Upper lobe of left lung (tissue), 6 donors: Measurements from ENCODE around the gene THAP4. TPM values are rescaled to one million over a fixed set of nuclear protein-coding genes. Genes with fewer than 3 reads are reported as not detected.
A peak's percentile ranks its signal among the peaks of the same experiment; 100 is the strongest.

Experiments
- ATAC-seq, 2 donors: fragments of 200-7000 bp; cut with Tn5 transposase; one replicate each; pipeline ENCODE4 v1.9.1; 2022; ENCODE audit warnings: mild to moderate bottlenecking in 2 of 2, moderate library complexity in 2 of 2; ENCODE audit not compliant: low FRiP score in 2 of 2
- DNase-seq, 2 donors: peaks; one replicate each; pipeline ENCODE4 v3.0.0-alpha.2; 2019 to 2020
- H3K27ac ChIP-seq, 4 donors: fragments of 200-600 bp; sonication (generic); one replicate each; pipeline ENCODE4 v1.5.1; 2016 to 2019
- H3K27me3 ChIP-seq, 4 donors: fragments of 200-600 bp; sonication (generic); one replicate each; pipeline ENCODE4 v1.5.1; 2017 to 2019
- H3K36me3 ChIP-seq, 4 donors: fragments of 200-600 bp; sonication (generic); one replicate each; pipeline ENCODE4 v1.5.1; 2016 to 2019
- H3K4me1 ChIP-seq, 4 donors: fragments of 200-600 bp; sonication (generic); one replicate each; pipeline ENCODE4 v1.5.1; 2018 to 2019
- H3K4me3 ChIP-seq, 4 donors: fragments of 200-600 bp; sonication (generic); one replicate each; pipeline ENCODE4 v1.5.1; 2017 to 2019; ENCODE audit warnings: mild to moderate bottlenecking in 2 of 4, moderate library complexity in 1 of 4
- H3K9me3 ChIP-seq, 4 donors: fragments of 200-600 bp; sonication (generic); one replicate each; pipeline ENCODE4 v1.5.1; 2018 to 2019
- EP300 ChIP-seq, 4 donors: sonication (generic); formaldehyde crosslinking; IDR thresholded peaks; one replicate each; pipeline ENCODE4 v1.5.1; 2017; ENCODE audit warnings: antibody characterized with exemption in 4 of 4, control low read depth in 2 of 4
- POLR2A ChIP-seq, 4 donors: fragments of 450-650 bp; IDR thresholded peaks; one replicate each; pipeline ENCODE4 v1.5.1; 2016 to 2017; ENCODE audit warnings: antibody characterized with exemption in 4 of 4, mild to moderate bottlenecking in 2 of 4
- POLR2AphosphoS5 ChIP-seq, 2 donors: sonication (generic); formaldehyde crosslinking; IDR thresholded peaks; one replicate each; pipeline ENCODE4 v1.5.1; 2017; ENCODE audit warnings: antibody characterized with exemption in 2 of 2
- WGBS, 2 donors: methylation state at CpG; one replicate each; pipeline ENCODE4 v1.1.5; 2017 to 2018; 5-methylcytosine and 5-hydroxymethylcytosine counted together
- total RNA-seq, 6 donors: library from RNA; depleted of rRNA in 4 of 6; stranded (reverse); fragments of >200 nt in 4 of 6; gene quantifications; one replicate each; pipeline versions ENCODE4 v1.1.0 to v1.2.1, GENCODE V29; 2016 to 2021
- TF ChIP-seq, protein P1 (sequence below), 6 experiments: fragments of 450-650 bp in 4 of 6; fragments of 200-600 bp in 2 of 6; sonication (generic) in 2 of 6; IDR thresholded peaks; one replicate each; pipeline ENCODE4 v1.5.1; 2016 to 2019; ENCODE audit warnings: antibody characterized with exemption in 6 of 6
- donor health status: DM: no; HTN: no; CAD: no; lungs with moderate emphysema.
- donor health status: DM: no; HTN: yes; CAD: no; lungs with severe emphysema.

The THAP4 gene
- total RNA-seq, 6 donors from 2014 or later: 36.6 to 85.9 (median 48.1) TPM

DNA sequence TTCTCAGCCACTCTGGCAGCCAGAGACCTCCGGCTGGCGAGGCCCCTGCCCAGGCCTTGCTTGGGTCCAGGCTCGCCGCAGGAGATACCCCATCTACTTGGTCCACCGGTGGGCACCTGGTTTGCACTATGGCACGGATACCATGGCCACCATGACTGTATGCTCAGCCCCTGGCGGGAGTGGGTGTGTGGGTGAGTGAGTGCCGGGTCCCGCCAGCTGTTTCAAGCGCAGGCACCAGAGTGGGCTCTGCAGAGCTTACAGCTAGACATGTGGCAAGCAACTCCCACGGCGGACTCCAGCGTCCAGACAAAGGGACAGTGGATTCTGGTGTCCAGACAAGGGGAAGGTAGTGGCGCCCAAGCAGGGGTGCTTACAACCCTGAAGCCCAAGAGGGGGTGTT is 2.0 kb upstream of the THAP4 start:
- no peak overlapping the region for H3K27ac ChIP-seq

GRCh38 chr2:241637795-241638660 is 1.1 kb upstream of the THAP4 start:
- H3K27ac ChIP-seq: peak overlapping the region; percentile 94 to 100 (median 98)
- peak overlapping the region; percentile 83 to 92 (median 86) for H3K4me3 ChIP-seq
- H3K36me3 ChIP-seq: peaks cover 5 to 9% (median 7%) of the 10 kb centered on the region in 4 donors
- no peaks in the 10 kb centered on the region for H3K9me3 ChIP-seq
- peak in 1 of 2 donors; percentile 60 for ATAC-seq
- peak in 1 of 2 donors; percentile 36 for DNase-seq
- no peak for TF ChIP-seq EP300 (IDR thresholded peaks at IDR 0.05)
- TF ChIP-seq POLR2A (IDR thresholded peaks at IDR 0.05): no peak
- TF ChIP-seq, protein P1, sequence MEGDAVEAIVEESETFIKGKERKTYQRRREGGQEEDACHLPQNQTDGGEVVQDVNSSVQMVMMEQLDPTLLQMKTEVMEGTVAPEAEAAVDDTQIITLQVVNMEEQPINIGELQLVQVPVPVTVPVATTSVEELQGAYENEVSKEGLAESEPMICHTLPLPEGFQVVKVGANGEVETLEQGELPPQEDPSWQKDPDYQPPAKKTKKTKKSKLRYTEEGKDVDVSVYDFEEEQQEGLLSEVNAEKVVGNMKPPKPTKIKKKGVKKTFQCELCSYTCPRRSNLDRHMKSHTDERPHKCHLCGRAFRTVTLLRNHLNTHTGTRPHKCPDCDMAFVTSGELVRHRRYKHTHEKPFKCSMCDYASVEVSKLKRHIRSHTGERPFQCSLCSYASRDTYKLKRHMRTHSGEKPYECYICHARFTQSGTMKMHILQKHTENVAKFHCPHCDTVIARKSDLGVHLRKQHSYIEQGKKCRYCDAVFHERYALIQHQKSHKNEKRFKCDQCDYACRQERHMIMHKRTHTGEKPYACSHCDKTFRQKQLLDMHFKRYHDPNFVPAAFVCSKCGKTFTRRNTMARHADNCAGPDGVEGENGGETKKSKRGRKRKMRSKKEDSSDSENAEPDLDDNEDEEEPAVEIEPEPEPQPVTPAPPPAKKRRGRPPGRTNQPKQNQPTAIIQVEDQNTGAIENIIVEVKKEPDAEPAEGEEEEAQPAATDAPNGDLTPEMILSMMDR (IDR thresholded peaks at IDR 0.05): no peak
- no peak for TF ChIP-seq POLR2AphosphoS5 (IDR thresholded peaks at IDR 0.05)
- H3K27me3 ChIP-seq: no peaks in the 10 kb centered on the region
- WGBS, 2 donors: 1 to 2% methylated on average over 21 to 46 of the region's 67 CpGs
- H3K4me1 ChIP-seq: peaks cover 32 to 51% (median 38%) of the 10 kb centered on the region in 4 donors

More for the DNA sequence above, 2.0 kb upstream of the THAP4 start:
- H3K4me3 ChIP-seq: peak overlapping the region in 1 of 4 donors; percentile 92
- H3K27me3 ChIP-seq: no peaks in the 10 kb centered on the region
- H3K36me3 ChIP-seq: peaks cover 0 to under 1% (median 0%) of the 10 kb centered on the region in 4 donors
- peaks cover 32 to 51% (median 38%) of the 10 kb centered on the region in 4 donors for H3K4me1 ChIP-seq
- no peak for ATAC-seq
- WGBS, 2 donors: 96 to 98% methylated on average over 5 to 11 of the region's 14 CpGs
- TF ChIP-seq POLR2AphosphoS5 (IDR thresholded peaks at IDR 0.05) (no peak), EP300 (IDR thresholded peaks at IDR 0.05) (no peak), POLR2A (IDR thresholded peaks at IDR 0.05) (no peak)
- TF ChIP-seq, protein P1 (IDR thresholded peaks at IDR 0.05): no peak
- no peak for DNase-seq
- no peaks in the 10 kb centered on the region for H3K9me3 ChIP-seq

GRCh38 chr2:241636182-241637017 is 558 bp downstream of the THAP4 start:
- TF ChIP-seq, protein P1 (IDR thresholded peaks at IDR 0.05): no peak
- TF ChIP-seq POLR2A (IDR thresholded peaks at IDR 0.05): peak in 1 of 4 donors; percentile 36
- ATAC-seq (peak; percentile 38 to 59), DNase-seq (peak; percentile 40 to 91)
- Histone ChIP-seq H3K4me1 (peaks cover 32 to 47% (median 38%) of the 10 kb centered on the region in 4 donors), H3K27me3 (no peaks in the 10 kb centered on the region), H3K4me3 (peak overlapping the region; percentile 58 to 92 (median 86)), H3K27ac (peak overlapping the region; percentile 94 to 100 (median 98)), H3K36me3 (peaks cover 8 to 25% (median 14%) of the 10 kb centered on the region in 4 donors), H3K9me3 (no peaks in the 10 kb centered on the region)
- WGBS, 2 donors: 1 to 3% methylated on average over 27 to 46 of the region's 97 CpGs

DNA sequence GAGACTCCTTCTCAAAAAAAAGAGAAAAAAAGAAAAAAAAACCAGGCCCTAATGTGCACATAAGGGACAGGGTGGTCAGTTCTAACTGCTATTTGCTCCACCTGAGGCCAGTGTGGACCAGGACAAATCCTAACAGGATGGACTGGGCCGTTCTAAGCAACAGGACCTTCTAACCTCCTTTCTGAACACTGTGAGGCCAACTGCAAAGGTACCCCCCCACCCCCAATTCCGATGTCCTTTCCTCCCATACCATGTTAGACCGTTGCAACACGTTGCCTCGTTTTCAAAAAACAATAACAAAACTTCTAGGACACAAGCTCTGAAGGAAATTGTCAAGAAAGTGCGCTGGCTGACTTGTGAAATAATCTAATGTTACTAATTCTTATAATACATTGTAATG is 1.2 kb downstream of the THAP4 start:
- 22 to 33% methylated on average over 6 of the region's 6 CpGs for WGBS, 2 donors
- no peaks in the 10 kb centered on the region for H3K27me3 ChIP-seq
- ATAC-seq: no peak
- no peak for TF ChIP-seq POLR2A (IDR thresholded peaks at IDR 0.05)
- TF ChIP-seq, protein P1 (IDR thresholded peaks at IDR 0.05): no peak
- no peak for TF ChIP-seq POLR2AphosphoS5 (IDR thresholded peaks at IDR 0.05)
- no peak for TF ChIP-seq EP300 (IDR thresholded peaks at IDR 0.05)
- peak overlapping the region in 3 of 4 donors; percentile 83 to 92 (median 88) for H3K4me3 ChIP-seq
- no peak for DNase-seq
- peaks cover 32 to 40% (median 37%) of the 10 kb centered on the region in 4 donors for H3K4me1 ChIP-seq
- H3K9me3 ChIP-seq: no peaks in the 10 kb centered on the region
- peak overlapping the region in 3 of 4 donors; percentile 94 to 100 (median 98) for H3K27ac ChIP-seq
- H3K36me3 ChIP-seq: peaks cover 8 to 32% (median 14%) of the 10 kb centered on the region in 4 donors
